Inferior parietal cortex (tissue), 1 donor: Measurements from ENCODE around the gene CEP55.

ENCODE experiments used
- DNase-seq: peaks from one replicate; pipeline ENCODE4 v3.0.0-alpha.2; 2016; ENCODE audit errors: extremely low spot score

The CEP55 gene

DNA sequence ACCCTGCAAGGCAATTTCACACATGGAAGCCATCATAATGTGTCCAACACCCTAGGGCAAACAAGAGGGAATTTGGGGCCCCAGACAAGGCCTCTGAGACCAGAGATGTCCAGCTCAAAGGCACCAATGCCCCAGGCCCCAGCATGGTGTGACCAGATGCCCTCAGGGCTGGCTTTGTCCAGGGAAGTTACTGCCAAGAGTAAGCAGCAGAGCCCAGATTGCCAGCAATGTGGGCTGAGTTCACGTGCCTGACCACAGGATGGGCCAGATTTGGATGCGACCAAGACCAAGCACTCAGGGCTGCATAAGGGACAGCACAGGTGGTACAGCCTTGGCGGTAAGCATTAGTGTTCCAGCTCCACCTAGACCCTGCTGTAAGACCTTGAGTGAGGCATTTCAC, 27.0 kb upstream of the CEP55 start:
- DNase-seq: no peak

- DNase-seq: no peak
These were observed 25.2 kb upstream of the CEP55 start for GRCh38 chr10:93471110-93471651.

DNA sequence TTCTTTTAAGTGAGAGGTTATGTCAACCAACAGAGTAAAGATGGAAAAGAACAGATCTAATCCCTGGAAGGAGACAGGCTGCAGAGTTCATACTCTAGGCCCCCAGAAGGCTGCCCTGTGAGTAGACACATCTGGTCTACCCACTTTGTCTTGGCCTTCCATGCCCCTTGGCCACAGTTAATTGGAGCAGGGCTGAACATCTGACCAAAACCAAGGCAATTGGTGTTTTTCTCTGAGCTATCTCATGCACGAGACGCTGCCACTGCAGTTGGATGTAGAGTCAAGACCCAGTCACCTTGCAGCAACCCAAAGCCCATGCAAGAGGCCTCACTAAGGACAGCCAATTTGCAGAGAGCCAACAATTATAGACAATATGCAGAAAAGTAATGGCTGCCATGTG, 23.3 kb upstream of the CEP55 start:
- no peak for DNase-seq

GRCh38 chr10:93473804-93474472, 22.5 kb upstream of the CEP55 start:
- DNase-seq: no peak

- DNase-seq: no peak
These were observed 21.2 kb upstream of the CEP55 start for GRCh38 chr10:93475227-93475626.

DNA sequence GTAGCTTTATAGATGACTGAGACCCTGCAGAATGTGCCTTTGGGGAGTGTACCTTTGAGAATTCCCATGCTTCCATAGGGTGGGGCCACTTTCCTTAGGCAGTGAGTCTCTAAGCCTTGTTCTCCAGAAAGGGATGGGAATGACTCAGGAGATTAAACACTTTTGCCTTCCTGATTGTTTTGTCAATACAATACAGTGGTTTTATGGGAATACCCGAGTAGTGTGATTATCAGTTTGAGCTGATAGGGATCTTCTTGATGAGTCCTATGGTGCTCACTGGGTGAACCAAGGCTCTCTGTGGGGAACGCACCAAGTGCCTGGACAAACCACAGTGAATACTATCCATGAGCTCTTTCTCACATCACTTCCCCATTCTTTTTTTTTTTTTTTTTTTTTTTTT, 20.5 kb upstream of the CEP55 start:
- DNase-seq: no peak

GRCh38 chr10:93476756-93477155, 19.7 kb upstream of the CEP55 start:
- no peak for DNase-seq

DNA sequence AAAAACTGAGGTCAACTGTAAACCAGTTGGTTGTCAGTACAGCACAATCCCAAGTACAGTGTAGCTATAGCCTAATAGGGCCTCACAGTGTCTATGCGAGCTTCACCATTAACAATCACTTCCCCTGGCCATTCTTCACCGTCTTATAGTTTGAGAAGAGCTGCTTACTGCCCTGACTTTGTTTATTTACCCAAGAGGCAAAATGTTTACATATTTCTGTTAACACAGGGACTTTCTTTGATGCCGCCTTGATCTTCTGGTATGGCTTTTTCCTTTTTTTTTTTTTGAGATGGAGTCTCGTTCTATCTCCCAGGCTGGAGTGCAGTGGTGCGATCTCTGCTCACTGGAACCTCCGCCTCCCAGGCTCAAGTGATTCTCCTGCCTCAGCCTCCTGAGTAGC, 17.5 kb upstream of the CEP55 start:
- DNase-seq: no peak

DNA sequence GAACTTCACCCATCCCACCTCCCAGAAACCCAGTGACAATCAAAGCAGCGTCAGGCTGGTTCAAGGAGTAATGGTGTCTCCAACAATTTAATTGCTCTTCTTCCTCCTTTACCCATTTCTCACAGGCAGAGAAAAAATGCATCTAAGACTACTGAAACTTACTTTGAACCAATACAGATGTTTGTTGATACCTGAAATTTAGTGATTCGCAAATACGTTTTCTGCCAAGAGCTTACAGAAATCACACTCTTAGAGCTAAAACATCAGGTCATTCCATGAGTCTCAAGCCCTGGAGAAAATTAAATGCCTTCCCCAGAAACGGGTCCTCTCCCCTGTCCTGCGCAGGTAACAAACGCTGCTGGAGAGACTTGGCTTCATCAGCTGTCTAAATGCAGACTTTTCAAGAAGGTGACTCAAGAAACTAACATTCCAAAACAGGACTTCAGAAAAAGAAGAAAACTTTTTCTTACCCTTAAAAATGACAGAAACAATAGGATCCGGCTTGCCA, 14.7 kb upstream of the CEP55 start:
- DNase-seq: no peak

DNA sequence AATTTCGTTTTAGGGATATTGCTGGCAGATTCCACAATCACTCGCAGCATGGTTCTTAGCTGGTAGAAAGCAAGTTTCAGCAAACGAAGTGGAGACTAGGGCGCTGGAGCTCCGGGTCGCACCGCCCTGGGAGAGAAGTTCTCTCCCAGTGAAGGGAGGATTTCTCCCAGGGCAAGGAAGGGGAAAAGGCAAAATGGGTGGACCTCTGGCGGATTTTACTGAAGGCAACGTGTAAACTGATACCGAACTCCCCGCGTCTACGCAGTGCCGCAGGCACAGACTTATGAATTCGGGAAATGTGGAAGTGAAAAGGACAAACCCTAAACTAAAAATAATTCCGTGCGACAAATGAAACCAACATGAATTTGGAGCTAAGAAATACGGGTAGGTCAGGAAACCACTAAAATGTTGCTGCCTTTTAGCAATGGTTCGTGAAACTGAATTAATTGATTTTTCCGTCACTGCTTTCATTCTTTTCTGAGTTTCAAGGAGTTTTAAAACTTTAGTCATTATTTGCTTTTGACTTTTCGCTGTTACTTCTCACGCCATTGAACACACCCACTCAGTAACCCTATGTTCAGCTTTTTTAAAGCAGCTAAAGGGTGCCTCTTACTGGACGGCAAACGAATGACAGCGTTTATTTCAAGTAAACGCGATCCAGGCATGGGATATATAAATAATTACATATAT, 14.1 kb upstream of the CEP55 start, which contains the start of gene MYOF:
Gene MYOF (minus strand): TSS at position 190 of the 690 bp plus-strand sequence. CDS start 140 bp downstream, at position 50.
- peak; percentile 67 for DNase-seq

DNA sequence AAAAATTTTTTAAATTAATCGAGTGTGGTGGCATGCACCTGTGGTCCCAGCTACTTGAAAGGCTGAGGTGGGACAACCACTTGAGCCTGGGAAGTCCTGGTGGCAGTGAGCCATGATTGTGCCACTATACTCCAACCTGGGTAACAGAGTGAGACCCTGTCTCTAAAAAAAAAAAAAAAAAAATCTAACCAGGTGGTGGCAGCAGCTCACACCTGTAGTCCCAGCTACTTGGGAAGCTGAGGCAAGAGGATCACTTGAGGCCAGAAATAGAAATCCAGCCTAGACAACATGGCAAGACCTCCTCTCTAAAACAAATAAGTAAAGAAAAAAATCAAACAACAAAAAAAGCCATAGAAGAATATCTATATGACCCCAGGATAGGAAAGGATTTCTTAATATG, 10.7 kb upstream of the CEP55 start:
- DNase-seq: no peak

GRCh38 chr10:93488956-93489528, 7.4 kb upstream of the CEP55 start:
- no peak for DNase-seq

GRCh38 chr10:93491602-93492121, 4.8 kb upstream of the CEP55 start:
- DNase-seq: no peak

GRCh38 chr10:93493162-93493561, 3.2 kb upstream of the CEP55 start:
- no peak for DNase-seq

GRCh38 chr10:93494494-93494893, 1.9 kb upstream of the CEP55 start:
- no peak for DNase-seq

- no peak for DNase-seq
These were observed 624 bp upstream of the CEP55 start for GRCh38 chr10:93495654-93496321.

GRCh38 chr10:93498166-93498565, 1.8 kb downstream of the CEP55 start:
- DNase-seq: no peak

DNA sequence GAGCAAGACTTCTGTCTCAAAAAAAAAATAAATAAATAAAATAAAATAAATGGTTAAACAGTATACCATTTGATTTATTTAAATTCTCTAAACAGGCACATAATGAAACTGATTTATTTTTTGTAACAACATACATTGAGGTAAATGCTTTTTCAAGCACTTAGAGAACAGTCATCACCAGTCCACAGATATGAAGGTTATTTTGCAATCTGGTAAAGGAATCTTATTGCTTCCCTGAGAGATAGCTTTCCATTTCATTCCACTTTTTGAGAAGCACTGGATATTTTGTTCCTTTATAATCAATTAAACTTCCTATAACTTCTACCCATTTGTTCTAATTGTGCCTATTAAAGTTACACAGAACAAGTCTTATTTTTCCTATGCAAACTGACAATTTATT, 5.2 kb downstream of the CEP55 start:
- DNase-seq: no peak

DNA sequence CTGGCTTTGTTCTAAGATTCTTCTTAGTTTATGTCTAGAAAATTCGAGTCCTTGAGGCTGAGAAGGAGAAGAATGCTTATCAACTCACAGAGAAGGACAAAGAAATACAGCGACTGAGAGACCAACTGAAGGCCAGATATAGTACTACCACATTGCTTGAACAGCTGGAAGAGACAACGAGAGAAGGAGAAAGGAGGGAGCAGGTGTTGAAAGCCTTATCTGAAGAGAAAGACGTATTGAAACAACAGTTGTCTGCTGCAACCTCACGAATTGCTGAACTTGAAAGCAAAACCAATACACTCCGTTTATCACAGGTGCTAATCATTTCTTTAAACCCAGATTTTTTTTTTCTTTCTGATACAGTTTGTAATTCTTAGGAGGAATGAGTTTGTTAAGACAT, 6.7 kb downstream of the CEP55 start:
- DNase-seq: no peak

GRCh38 chr10:93505075-93505474, 8.7 kb downstream of the CEP55 start:
- DNase-seq: no peak

DNA sequence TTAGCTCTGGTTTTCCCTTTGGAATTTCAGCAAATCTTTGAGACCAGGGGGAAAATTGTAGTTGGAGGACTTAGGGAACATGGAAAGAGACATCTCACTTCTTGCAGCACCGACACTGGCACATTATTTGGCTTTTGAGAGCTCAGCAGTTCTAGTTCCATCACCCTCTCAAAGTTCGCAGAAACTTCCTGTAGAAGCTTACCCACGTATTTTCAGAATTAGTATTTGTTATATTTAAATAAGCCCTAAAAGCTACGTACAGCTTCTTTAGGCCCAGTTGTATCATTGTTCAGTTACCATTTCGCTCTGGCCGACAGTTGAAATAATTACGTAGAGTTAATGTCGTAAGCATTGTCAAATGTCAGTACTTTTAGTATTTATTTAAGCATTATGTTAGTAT, 13.4 kb downstream of the CEP55 start:
- no peak for DNase-seq

DNA sequence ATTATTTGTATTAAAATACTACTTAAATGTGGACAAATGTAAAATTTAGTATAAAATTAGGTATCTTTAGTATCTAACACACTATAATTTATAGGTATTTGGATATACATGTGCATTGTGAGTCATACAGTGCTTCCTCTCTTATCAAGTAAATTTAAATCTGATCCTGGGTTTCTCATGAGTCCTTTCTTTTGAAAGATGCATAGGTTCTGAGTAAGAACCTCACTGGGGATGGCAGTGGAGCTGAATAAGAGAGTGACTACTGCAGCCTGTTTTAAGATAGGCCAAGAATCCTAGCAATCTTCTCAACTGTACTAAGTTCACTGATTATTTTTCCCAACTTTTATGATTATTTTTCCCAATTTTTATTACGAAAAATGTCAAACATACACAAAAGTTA, 16.2 kb downstream of the CEP55 start:
- DNase-seq: no peak
